GM19035 (cell line): ENCODE data around the gene TUBB2A.
"Not testable (repeated sequence)": the region's sequence is repeated elsewhere in the genome, so short reads cannot be mapped to it uniquely, and the experiment has no call there.

Experiments used
- ATAC-seq: cut with Tn5 transposase; IDR thresholded peaks from one replicate; pipeline ENCODE4 v1.9.1; 2021; ENCODE audit not compliant: unreplicated experiment

The TUBB2A gene

GRCh38 chr6:3181105-3181504, 23.8 kb upstream of the TUBB2A start:
- no peak for ATAC-seq

GRCh38 chr6:3179945-3180344, 22.6 kb upstream of the TUBB2A start:
- ATAC-seq: not testable (repeated sequence)

GRCh38 chr6:3178666-3179065, 21.3 kb upstream of the TUBB2A start:
- ATAC-seq: not testable (repeated sequence)

GRCh38 chr6:3176562-3177355, 19.4 kb upstream of the TUBB2A start:
- ATAC-seq: no peak

GRCh38 chr6:3175715-3176402, 18.5 kb upstream of the TUBB2A start:
- ATAC-seq: no peak

- not testable (repeated sequence) for ATAC-seq
Observed at GRCh38 chr6:3173636-3174089, 16.3 kb upstream of the TUBB2A start.

GRCh38 chr6:3172789-3173188, 15.4 kb upstream of the TUBB2A start:
- not testable (repeated sequence) for ATAC-seq

- ATAC-seq: not testable (repeated sequence)
Observed at GRCh38 chr6:3171313-3172175, 14.2 kb upstream of the TUBB2A start.

- ATAC-seq: not testable (repeated sequence)
Observed at GRCh38 chr6:3170676-3171075, 13.3 kb upstream of the TUBB2A start.

GRCh38 chr6:3168046-3168445, 10.7 kb upstream of the TUBB2A start:
- not testable (repeated sequence) for ATAC-seq

GRCh38 chr6:3166535-3167225, 9.3 kb upstream of the TUBB2A start:
- not testable (repeated sequence) for ATAC-seq

- ATAC-seq: no peak
Observed at GRCh38 chr6:3165631-3166534, 8.5 kb upstream of the TUBB2A start.

- no peak for ATAC-seq
Observed at GRCh38 chr6:3164388-3164787, 7.0 kb upstream of the TUBB2A start.

- ATAC-seq: peak; percentile 15
Observed at GRCh38 chr6:3163248-3163594, 5.9 kb upstream of the TUBB2A start.

- peak; percentile 74 for ATAC-seq
Observed at GRCh38 chr6:3162565-3163247, 5.4 kb upstream of the TUBB2A start.

- ATAC-seq: no peak
Observed at GRCh38 chr6:3162067-3162497, 4.7 kb upstream of the TUBB2A start.

- no peak for ATAC-seq
Observed at GRCh38 chr6:3159805-3160781, 2.7 kb upstream of the TUBB2A start.
